ENCODE data around the gene SOD1. TPM values are rescaled to one million over a fixed set of nuclear protein-coding genes. Genes with fewer than 3 reads are reported as not detected.
"Not testable (repeated sequence)": the region's sequence is repeated elsewhere in the genome, so short reads cannot be mapped to it uniquely, and the experiment has no call there.

SOD1 gene
- total RNA-seq, 1 donor from 2014 or later: 183 TPM

- Histone ChIP-seq H3K9ac (no peak overlapping the region), H3K4me2 (no peak overlapping the region), H3K4me3 (no peak overlapping the region), H4K20me1 (ENCODE audit: low read depth) (no peaks in the 10 kb centered on the region), H3K36me3 (no peaks in the 10 kb centered on the region), H2AFZ (replicated peaks) (no peak overlapping the region), H3K9me3 (ENCODE audit: low read depth) (no peaks in the 10 kb centered on the region), H3K4me1 (no peaks in the 10 kb centered on the region), H3F3A (ENCODE audit: low read depth) (peaks cover 3% of the 10 kb centered on the region), H3K27me3 (no peaks in the 10 kb centered on the region), H3K27ac (no peak overlapping the region), H3K79me2 (ENCODE audit: low read depth) (no peaks in the 10 kb centered on the region)
- peaks cover 6% of the 10 kb centered on the region for H3K9me3 Mint-ChIP-seq
- no peaks in the 10 kb centered on the region for H3K36me3 Mint-ChIP-seq
- no peak overlapping the region for H3K27ac Mint-ChIP-seq
- H3K27me3 Mint-ChIP-seq (ENCODE audit: insufficient read depth, low read depth): peaks cover 2% of the 10 kb centered on the region
- DNase-seq (ENCODE audit: low spot score): no peak
- no peak overlapping the region for H3K4me3 Mint-ChIP-seq
- TF ChIP-seq EZH2phosphoT487 (IDR thresholded peaks at IDR 0.05) (no peak), CTCF (IDR thresholded peaks at IDR 0.05) (no peak), EZH2 (IDR thresholded peaks at IDR 0.05) (no peak)
- peaks cover 5% of the 10 kb centered on the region for H3K4me1 Mint-ChIP-seq
Observed at GRCh38 chr21:31647650-31648049, 11.8 kb upstream of the SOD1 start.

DNA sequence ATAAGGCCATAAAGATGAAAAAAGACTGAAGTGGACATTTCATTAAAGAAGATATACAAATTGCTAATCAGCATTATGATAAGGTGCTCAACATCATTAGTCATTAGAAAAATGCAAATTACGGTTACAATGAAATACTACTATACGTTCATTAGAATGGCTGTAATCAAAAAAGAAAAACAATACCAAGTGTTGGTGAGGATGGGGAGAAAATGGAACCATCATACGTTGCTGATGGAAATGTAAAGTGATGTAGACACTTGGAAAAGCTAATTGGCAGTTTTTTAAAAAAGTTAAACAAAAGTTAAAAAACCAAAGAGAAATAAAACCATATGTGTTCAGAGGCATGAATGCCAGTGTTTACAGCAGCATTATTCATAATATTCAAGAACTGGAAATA, 8.6 kb upstream of the SOD1 start:
- H3K4me3 ChIP-seq: no peak overlapping the region
- H3K9me3 ChIP-seq (ENCODE audit: low read depth): no peaks in the 10 kb centered on the region
- H3K27me3 ChIP-seq: no peaks in the 10 kb centered on the region
- peaks cover 5% of the 10 kb centered on the region for H3K9me3 Mint-ChIP-seq
- H3K79me2 ChIP-seq (ENCODE audit: low read depth): no peaks in the 10 kb centered on the region
- H3K27ac Mint-ChIP-seq: no peak overlapping the region
- H3K9ac ChIP-seq: no peak overlapping the region
- no peak for TF ChIP-seq EZH2phosphoT487 (IDR thresholded peaks at IDR 0.05)
- TF ChIP-seq CTCF (IDR thresholded peaks at IDR 0.05): no peak
- no peak for TF ChIP-seq EZH2 (IDR thresholded peaks at IDR 0.05)
- H3K27me3 Mint-ChIP-seq (ENCODE audit: insufficient read depth, low read depth): peaks cover 3% of the 10 kb centered on the region
- H3F3A ChIP-seq (ENCODE audit: low read depth): peaks cover 3% of the 10 kb centered on the region
- DNase-seq (ENCODE audit: low spot score): no peak
- no peak overlapping the region for H3K4me3 Mint-ChIP-seq
- H3K4me1 Mint-ChIP-seq: peaks cover 10% of the 10 kb centered on the region
- H3K27ac ChIP-seq: no peak overlapping the region
- no peaks in the 10 kb centered on the region for H4K20me1 ChIP-seq (ENCODE audit: low read depth)
- H3K36me3 ChIP-seq: no peaks in the 10 kb centered on the region
- H3K4me1 ChIP-seq: no peaks in the 10 kb centered on the region
- no peak overlapping the region for H2AFZ ChIP-seq (replicated peaks)
- no peaks in the 10 kb centered on the region for H3K36me3 Mint-ChIP-seq
- no peak overlapping the region for H3K4me2 ChIP-seq

DNA sequence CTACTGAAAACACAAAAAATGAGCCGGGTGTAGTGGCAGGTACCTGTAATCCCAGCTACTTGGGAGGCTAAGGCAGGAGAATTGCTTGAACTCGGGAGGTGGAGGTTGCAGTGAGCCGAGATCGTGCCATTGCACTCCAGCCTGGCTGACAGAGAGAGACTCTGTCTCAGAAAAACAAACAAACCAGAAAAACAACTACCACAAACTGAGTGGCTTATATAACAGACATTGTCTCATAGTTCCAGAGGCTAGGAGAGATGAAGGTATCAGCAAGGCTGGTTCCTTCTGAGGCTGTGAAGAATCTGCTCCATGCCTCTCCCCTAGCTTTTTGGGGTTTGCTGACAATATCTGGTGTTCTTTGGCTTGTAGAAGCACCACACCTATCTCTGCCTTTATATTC, 8.0 kb upstream of the SOD1 start:
- H3K27ac Mint-ChIP-seq; H2AFZ ChIP-seq (replicated peaks); H3F3A ChIP-seq (ENCODE audit: low read depth); H3K9me3 ChIP-seq (ENCODE audit: low read depth); H3K36me3 ChIP-seq; H3K4me3 ChIP-seq; H3K79me2 ChIP-seq (ENCODE audit: low read depth); DNase-seq (ENCODE audit: low spot score); H3K27me3 ChIP-seq; H3K9me3 Mint-ChIP-seq; H3K4me1 ChIP-seq; H3K4me2 ChIP-seq; H3K4me1 Mint-ChIP-seq; H3K36me3 Mint-ChIP-seq; H3K27me3 Mint-ChIP-seq (ENCODE audit: insufficient read depth, low read depth); H3K27ac ChIP-seq; H3K4me3 Mint-ChIP-seq; H3K9ac ChIP-seq; H4K20me1 ChIP-seq (ENCODE audit: low read depth): not testable (repeated sequence)

GRCh38 chr21:31654340-31654739, 5.2 kb upstream of the SOD1 start:
- DNase-seq (ENCODE audit: low spot score): no peak
- Histone ChIP-seq H3K9ac (no peak overlapping the region), H3K27ac (no peak overlapping the region), H4K20me1 (ENCODE audit: low read depth) (no peaks in the 10 kb centered on the region), H3K27me3 (no peaks in the 10 kb centered on the region), H2AFZ (replicated peaks) (no peak overlapping the region), H3F3A (ENCODE audit: low read depth) (peaks cover 3% of the 10 kb centered on the region), H3K9me3 (ENCODE audit: low read depth) (no peaks in the 10 kb centered on the region), H3K4me3 (no peak overlapping the region), H3K4me2 (no peak overlapping the region), H3K4me1 (no peaks in the 10 kb centered on the region), H3K79me2 (ENCODE audit: low read depth) (no peaks in the 10 kb centered on the region), H3K36me3 (no peaks in the 10 kb centered on the region)
- H3K27me3 Mint-ChIP-seq (ENCODE audit: insufficient read depth, low read depth): peaks cover 5% of the 10 kb centered on the region
- TF ChIP-seq EZH2 (IDR thresholded peaks at IDR 0.05): no peak
- no peak for TF ChIP-seq CTCF (IDR thresholded peaks at IDR 0.05)
- TF ChIP-seq EZH2phosphoT487 (IDR thresholded peaks at IDR 0.05): no peak
- no peak overlapping the region for H3K27ac Mint-ChIP-seq
- no peaks in the 10 kb centered on the region for H3K36me3 Mint-ChIP-seq
- no peaks in the 10 kb centered on the region for H3K9me3 Mint-ChIP-seq
- H3K4me1 Mint-ChIP-seq: peaks cover 11% of the 10 kb centered on the region
- no peak overlapping the region for H3K4me3 Mint-ChIP-seq

DNA sequence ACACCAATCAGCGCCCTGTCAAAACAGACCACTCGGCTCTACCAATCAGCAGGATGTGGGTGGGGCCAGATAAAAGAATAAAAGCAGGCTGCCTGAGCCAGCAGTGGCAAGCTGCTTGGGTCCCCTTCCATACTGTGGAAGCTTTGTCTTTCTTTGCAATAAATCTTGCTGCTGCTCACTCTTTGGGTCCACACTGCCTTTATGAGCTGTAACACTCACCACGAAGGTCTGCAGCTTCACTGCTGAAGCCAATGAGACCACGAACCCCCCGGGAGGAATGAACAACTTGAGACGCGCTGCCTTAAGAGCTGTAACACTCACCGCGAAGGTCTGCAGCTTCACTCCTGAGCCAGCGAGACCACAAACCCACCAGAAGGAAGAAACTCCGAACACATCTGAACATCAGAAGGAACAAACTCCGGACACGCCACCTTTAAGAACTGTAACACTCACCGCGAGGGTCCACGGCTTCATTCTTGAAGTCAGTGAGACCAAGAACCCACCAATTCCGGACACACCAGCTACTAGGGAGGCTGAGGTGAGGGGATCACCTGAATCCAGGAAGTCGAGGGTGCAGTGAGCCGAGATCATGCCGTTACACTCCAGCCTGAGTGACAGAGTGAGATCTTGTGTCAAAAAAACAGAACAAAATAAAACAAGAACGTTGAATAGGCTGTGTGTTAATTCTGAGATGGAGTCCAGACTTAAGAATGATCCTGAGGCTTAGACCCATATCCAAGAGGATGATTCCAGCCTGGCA, 4.5 kb upstream of the SOD1 start:
- not testable (repeated sequence) for H3K27me3 ChIP-seq; H3K9me3 ChIP-seq (ENCODE audit: low read depth); H3K27me3 Mint-ChIP-seq (ENCODE audit: insufficient read depth, low read depth); H3K9me3 Mint-ChIP-seq; H3K4me2 ChIP-seq; H3K36me3 ChIP-seq; H3K36me3 Mint-ChIP-seq; H3K27ac ChIP-seq; H2AFZ ChIP-seq (replicated peaks); H3K4me3 ChIP-seq; DNase-seq (ENCODE audit: low spot score); H3K79me2 ChIP-seq (ENCODE audit: low read depth); H3K27ac Mint-ChIP-seq; H3F3A ChIP-seq (ENCODE audit: low read depth); H3K4me1 ChIP-seq; H3K9ac ChIP-seq; H4K20me1 ChIP-seq (ENCODE audit: low read depth); H3K4me3 Mint-ChIP-seq
- peaks cover 11% of the 10 kb centered on the region for H3K4me1 Mint-ChIP-seq

All from neural progenitor cell (in vitro differentiated cells).